CD4-positive, alpha-beta T cell (primary cell): ENCODE data around the gene MEI4. TPM values are rescaled to one million over a fixed set of nuclear protein-coding genes. Genes with fewer than 3 reads are reported as not detected.

ENCODE experiments used
- ATAC-seq: fragments of 200-7000 bp; cut with Tn5 transposase; one replicate; pipeline ENCODE4 v1.10.0; 2022; ENCODE audit warnings: mild to moderate bottlenecking; ENCODE audit not compliant: poor library complexity
- CTCF ChIA-PET: fragments of 350-600 bp; sonication (Branson Sonifier 250); formaldehyde crosslinking; loops from one replicate; lab custom pipeline; 2021; ENCODE audit warnings: antibody characterized with exemption, inconsistent platforms; lab: Charles Lee
- POLR2A ChIA-PET: fragments of 350-600 bp; sonication (Branson Sonifier 250); formaldehyde crosslinking; loops from one replicate; lab custom pipeline; 2021; ENCODE audit warnings: antibody characterized with exemption, inconsistent platforms; lab: Charles Lee
- DNase-seq, 14 experiments: peaks; one replicate each; pipeline ENCODE4 v3.0.0-alpha.2; 2013 to 2020; ENCODE audit warnings: mixed read lengths in 2 of 14
- H3K27ac ChIP-seq, 2 donors: one replicate each; pipeline versions ENCODE4 v1.5.1 to v1.7.0; 2013; ENCODE audit warnings: low read length in 2 of 2, low read depth in 1 of 2, mild to moderate bottlenecking in 1 of 2
- H3K27me3 ChIP-seq, 2 experiments: 1 replicate in 1 of 2; 2 replicates in 1 of 2; pipeline versions ENCODE4 v1.6.1 to v1.7.0; 2013; ENCODE audit warnings: low read length in 2 of 2, control low read depth in 1 of 2, mild to moderate bottlenecking in 1 of 2, moderate library complexity in 1 of 2; ENCODE audit not compliant: insufficient read depth in 2 of 2, control insufficient read depth in 1 of 2
- H3K36me3 ChIP-seq: one replicate; pipeline ENCODE4 v1.6.1; 2013; ENCODE audit warnings: low read length, control low read depth; ENCODE audit not compliant: insufficient read depth
- H3K4me1 ChIP-seq: one replicate; pipeline ENCODE4 v1.6.1; 2013; ENCODE audit warnings: low read length, control low read depth; ENCODE audit not compliant: insufficient read depth
- H3K4me3 ChIP-seq: one replicate; pipeline ENCODE4 v1.5.1; 2013; ENCODE audit warnings: mild to moderate bottlenecking, low read length, moderate library complexity
- H3K9me3 ChIP-seq, 2 experiments: 1 replicate in 1 of 2; 2 replicates in 1 of 2; pipeline versions ENCODE4 v1.6.1 to v1.7.0; 2013; ENCODE audit warnings: low read length in 2 of 2, mild to moderate bottlenecking in 2 of 2, control low read depth in 1 of 2, moderate library complexity in 1 of 2; ENCODE audit not compliant: control insufficient read depth in 1 of 2, insufficient read depth in 1 of 2
- H3K27ac Mint-ChIP-seq: one replicate; pipeline ENCODE4 v1.8.0; 2020; ENCODE audit warnings: mixed read lengths
- H3K27me3 Mint-ChIP-seq: one replicate; pipeline ENCODE4 v1.8.0; 2021; ENCODE audit warnings: mixed read lengths
- H3K36me3 Mint-ChIP-seq: one replicate; pipeline ENCODE4 v1.8.0; 2021; ENCODE audit warnings: low read depth, mixed read lengths
- H3K4me1 Mint-ChIP-seq: one replicate; pipeline ENCODE4 v1.8.0; 2021; ENCODE audit warnings: low read depth, mixed read lengths
- H3K4me3 Mint-ChIP-seq: one replicate; pipeline ENCODE4 v1.8.0; 2020; ENCODE audit warnings: mild to moderate bottlenecking, mixed read lengths
- H3K9me3 Mint-ChIP-seq: one replicate; pipeline ENCODE4 v1.8.0; 2020; ENCODE audit warnings: mixed read lengths
- CTCF ChIP-seq: fragments of 200-600 bp; IDR thresholded peaks from one replicate; pipeline ENCODE4 v1.8.0; 2022; ENCODE audit warnings: antibody characterized with exemption, mild to moderate bottlenecking
- intact Hi-C, 2 experiments: fragments of 100-400 bp; cut with DNase I in 1 of 2; cut with micrococcal nuclease in 1 of 2; formaldehyde crosslinking; loops; one replicate each; pipeline versions ENCODE4 v1.15.1 to v1.9.0; 2023 to 2025; cut with DNase I, micrococcal nuclease
- total RNA-seq, 174 experiments: library from RNA in 2 of 174; stranded (reverse) in 2 of 174; gene quantifications; one replicate each; pipeline ENCODE4 v1.2.3 and lab custom pipeline; 2021 to 2026

Gene MEI4
- total RNA-seq, 2 experiments from 2014 or later, result not detected

GRCh38 chr6:77633471-77633870, 19.4 kb upstream of the MEI4 start:
- POLR2A ChIA-PET, result no interaction called here
- Histone ChIP-seq H3K4me1 (no peaks in the 10 kb centered on the region), H3K36me3 (no peaks in the 10 kb centered on the region), H3K27me3 (no peaks in the 10 kb centered on the region), H3K27ac (no peak overlapping the region), H3K9me3 (peaks cover 0 to 2% of the 10 kb centered on the region in 2 experiments), H3K4me3 (no peak overlapping the region)
- H3K27me3 Mint-ChIP-seq, result no peaks in the 10 kb centered on the region
- DNase-seq, result no peak
- no peak overlapping the region for H3K4me3 Mint-ChIP-seq
- no peak for TF ChIP-seq CTCF
- peaks cover 5% of the 10 kb centered on the region for H3K9me3 Mint-ChIP-seq
- ATAC-seq, result no peak
- no peaks in the 10 kb centered on the region for H3K4me1 Mint-ChIP-seq
- CTCF ChIA-PET, result no interaction called here
- no peak overlapping the region for H3K27ac Mint-ChIP-seq
- intact Hi-C loops, result no loop called here
- H3K36me3 Mint-ChIP-seq, result no peaks in the 10 kb centered on the region

- H3K36me3 Mint-ChIP-seq, result no peaks in the 10 kb centered on the region
- no peaks in the 10 kb centered on the region for H3K27me3 Mint-ChIP-seq
- H3K27me3 ChIP-seq, result no peaks in the 10 kb centered on the region
- no peak overlapping the region for H3K27ac ChIP-seq
- H3K4me1 Mint-ChIP-seq, result no peaks in the 10 kb centered on the region
- no peak overlapping the region for H3K27ac Mint-ChIP-seq
- no peak for TF ChIP-seq CTCF
- ChIA-PET POLR2A (no interaction called here), CTCF (no interaction called here)
- H3K4me3 Mint-ChIP-seq, result no peak overlapping the region
- DNase-seq (no peak), ATAC-seq (no peak)
- H3K9me3 ChIP-seq, result peaks cover 0 to 4% of the 10 kb centered on the region in 2 experiments
- H3K36me3 ChIP-seq, result no peaks in the 10 kb centered on the region
- H3K4me1 ChIP-seq, result no peaks in the 10 kb centered on the region
- intact Hi-C loops, result no loop called here
- H3K4me3 ChIP-seq, result no peak overlapping the region
- peaks cover 3% of the 10 kb centered on the region for H3K9me3 Mint-ChIP-seq
Observed at GRCh38 chr6:77633993-77634715, 18.7 kb upstream of the MEI4 start.

GRCh38 chr6:77638129-77638830, 14.6 kb upstream of the MEI4 start:
- intact Hi-C loops, result no loop called here
- ATAC-seq, result no peak
- Mint-ChIP-seq H3K9me3 (no peaks in the 10 kb centered on the region), H3K27me3 (no peaks in the 10 kb centered on the region), H3K4me3 (no peak overlapping the region), H3K36me3 (no peaks in the 10 kb centered on the region), H3K27ac (no peak overlapping the region), H3K4me1 (no peaks in the 10 kb centered on the region)
- Histone ChIP-seq H3K27me3 (no peaks in the 10 kb centered on the region), H3K9me3 (peaks cover 0 to 10% of the 10 kb centered on the region in 2 experiments), H3K27ac (no peak overlapping the region), H3K4me1 (no peaks in the 10 kb centered on the region), H3K36me3 (no peaks in the 10 kb centered on the region), H3K4me3 (no peak overlapping the region)
- ChIA-PET CTCF (no interaction called here), POLR2A (no interaction called here)
- no peak for DNase-seq
- no peak for TF ChIP-seq CTCF
